HG02938 (cell line): ENCODE results near the gene ASPSCR1.

ENCODE experiments used
- ATAC-seq: cut with Tn5 transposase; IDR thresholded peaks from one replicate; pipeline ENCODE4 v1.9.1; 2021; ENCODE audit warnings: mild to moderate bottlenecking, moderate library complexity; ENCODE audit not compliant: unreplicated experiment

The ASPSCR1 gene

GRCh38 chr17:81998691-81999438 lies 21.4 kb downstream of the ASPSCR1 start:
- ATAC-seq, result no peak

- ATAC-seq, result no peak
These were observed 22.2 kb downstream of the ASPSCR1 start for GRCh38 chr17:81999587-81999975.

DNA sequence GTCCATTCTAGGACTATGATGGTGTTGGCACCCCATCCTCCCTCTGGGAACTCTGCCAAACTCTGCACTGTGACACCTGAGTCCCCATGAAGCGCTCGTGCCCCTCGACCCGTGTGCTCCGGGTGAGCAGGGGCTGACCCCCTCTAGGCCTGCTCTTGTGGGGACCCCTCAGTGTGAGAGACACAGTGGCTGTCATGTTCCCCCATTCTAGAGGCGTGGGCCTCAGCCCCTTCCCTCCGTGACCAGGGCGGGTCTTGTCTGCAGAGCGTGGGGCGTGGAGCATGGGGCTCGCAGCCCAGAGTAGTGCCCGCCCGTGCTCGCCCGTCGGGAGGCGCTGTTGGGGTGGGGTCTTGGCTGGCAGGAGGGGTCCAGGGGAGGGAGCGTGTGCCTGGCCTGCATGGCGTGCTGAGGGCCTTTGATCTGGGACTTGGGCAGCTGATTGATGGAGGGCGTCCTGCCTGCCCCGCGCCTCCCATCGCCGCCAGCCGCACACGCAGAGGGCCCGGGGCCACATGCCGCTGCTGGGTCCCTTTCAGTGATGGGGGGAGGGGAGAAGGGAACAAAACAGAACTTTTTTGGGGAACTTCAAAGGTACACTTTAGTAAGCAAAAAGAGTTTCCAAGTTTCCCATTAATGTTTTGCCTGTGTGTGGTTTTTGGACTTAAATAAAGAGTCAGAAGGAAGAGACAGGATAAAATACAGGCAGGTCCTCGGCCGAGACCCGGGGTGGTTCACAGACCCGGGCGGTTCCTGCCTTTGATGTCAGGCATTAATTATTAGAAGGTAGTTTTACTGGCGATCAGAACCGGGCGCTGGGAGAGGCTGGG lies 22.8 kb downstream of the ASPSCR1 start:
- ATAC-seq, result no peak

GRCh38 chr17:82000803-82001570 lies 23.6 kb downstream of the ASPSCR1 start:
- no peak for ATAC-seq

- ATAC-seq, result no peak
These were observed 24.2 kb downstream of the ASPSCR1 start for GRCh38 chr17:82001571-82002056.

DNA sequence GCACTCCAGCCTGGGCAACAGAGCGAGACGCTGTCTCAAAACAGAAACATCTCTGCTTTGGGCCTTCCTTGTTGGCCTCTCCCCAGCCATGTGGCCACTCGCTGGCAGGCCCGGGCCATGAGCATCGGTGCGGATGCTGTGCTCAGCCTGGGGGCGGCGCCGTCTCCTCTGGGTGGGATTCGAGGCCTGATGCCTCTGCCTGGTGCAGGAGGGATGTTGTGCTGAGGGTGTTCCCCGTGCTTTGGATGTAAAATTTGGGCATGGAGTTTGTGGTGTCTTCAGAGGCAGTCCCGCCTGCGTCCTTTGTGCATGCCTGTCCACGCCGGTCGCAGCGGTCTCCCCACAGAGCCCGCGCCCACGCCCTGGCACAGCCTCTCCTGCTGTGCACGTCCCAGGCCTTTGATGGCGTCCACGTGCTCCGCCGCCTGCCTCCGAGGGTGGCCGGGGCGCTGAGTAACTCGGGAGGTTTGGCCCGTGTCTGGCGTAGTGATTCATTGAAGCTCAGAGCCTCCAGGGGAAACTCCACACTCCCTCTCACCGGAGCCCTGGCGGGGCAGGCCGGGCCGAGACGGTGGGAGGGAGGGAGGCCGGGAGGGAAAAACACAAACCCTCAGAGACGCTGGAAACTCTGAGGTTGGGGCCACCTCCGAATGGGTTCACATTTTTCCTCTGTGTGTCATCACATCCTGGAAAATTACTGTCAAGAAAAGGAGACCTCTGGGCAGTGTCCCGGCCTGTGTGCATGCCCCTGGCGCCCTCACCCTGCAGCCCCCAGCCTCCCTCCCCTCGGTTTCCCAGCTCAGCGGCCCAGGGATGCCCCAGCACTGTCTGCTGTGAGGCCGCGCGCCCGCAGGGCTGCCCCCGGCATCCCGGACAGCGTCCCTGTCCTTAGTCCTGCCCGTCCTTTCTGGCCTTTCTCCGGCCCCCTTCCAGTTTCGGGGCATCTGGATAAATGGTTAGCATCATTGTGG lies 26.3 kb downstream of the ASPSCR1 start:
- ATAC-seq, result no peak

DNA sequence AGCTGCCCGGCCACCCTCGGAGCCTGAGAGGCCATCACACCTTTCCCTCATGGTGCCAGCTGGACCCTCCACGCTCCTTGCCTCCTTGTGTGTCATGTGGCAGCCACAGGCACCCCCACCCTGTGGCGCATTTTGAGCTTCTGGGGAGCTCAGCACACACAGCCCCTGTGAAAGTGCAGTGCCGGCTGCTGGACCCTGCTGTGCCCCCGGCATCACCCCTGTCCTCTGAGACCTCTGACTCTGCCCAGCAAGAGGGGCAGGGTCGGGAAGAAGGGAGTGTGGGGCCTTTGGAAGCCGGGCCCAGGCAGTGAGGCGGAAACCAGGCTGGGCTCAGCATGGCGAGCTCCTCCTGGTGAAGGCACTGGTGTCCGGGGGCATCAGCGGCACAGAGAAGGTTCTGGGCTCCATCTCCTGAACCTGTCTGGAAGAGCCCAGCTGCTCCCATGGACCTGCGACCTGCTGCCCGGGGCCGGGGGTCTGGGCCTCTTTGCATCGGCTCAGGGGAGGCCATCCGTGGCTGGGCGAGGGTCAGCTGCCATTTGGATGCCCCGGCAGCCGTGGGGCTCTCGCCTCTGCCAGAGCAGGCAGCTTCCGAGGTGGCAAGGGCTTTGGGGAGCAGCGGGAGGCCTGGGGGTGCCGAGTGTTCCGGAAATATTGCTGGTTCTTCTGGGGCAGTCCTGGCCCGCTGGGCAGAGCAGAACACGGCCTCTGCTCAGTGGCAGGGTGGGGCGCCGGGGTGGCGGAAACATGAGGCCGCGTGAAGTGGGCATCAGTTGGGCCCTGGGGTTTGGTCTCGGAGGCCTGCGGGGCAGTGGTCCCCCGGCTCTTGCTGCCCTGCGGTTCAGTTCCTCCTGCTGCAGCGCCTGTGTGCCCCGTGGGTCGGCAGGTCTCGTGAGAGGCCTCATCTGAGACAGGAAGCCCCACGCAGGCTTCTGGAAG lies 27.4 kb downstream of the ASPSCR1 start:
- no peak for ATAC-seq

DNA sequence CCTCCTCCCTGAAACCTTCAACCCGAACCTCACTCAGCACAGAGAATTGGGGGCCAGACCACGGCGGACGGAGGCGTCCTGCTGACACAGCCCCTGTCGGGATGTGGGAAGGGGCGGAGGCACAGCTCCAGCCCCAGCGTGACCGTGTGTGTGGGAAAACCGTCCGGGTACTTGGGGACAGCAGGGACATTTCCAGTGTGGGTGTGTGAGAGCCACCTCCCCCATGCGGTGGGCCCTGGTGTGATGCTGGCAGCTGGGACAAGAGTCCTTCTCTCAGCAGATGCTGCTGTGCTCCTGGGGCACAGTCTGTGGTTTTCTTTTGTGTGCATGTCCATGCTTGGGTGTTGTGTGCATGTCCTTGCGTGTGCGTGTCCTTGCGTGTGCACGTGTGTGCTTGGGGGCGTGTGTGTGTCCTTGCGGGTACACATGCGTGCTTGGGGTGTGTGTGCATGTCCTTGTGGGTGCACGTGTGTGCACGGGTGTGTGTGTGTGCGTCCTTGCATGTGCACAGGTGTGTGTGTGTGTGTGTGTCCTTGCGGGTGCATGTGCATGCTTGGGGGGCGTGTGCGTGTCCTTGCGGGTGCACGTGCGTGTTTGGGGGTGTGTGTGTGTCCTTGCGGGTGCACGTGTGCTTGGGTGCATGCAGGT lies 28.4 kb downstream of the ASPSCR1 start:
- no peak for ATAC-seq

- ATAC-seq, result no peak
These were observed 29.2 kb downstream of the ASPSCR1 start for GRCh38 chr17:82006468-82007227.

- ATAC-seq, result no peak
These were observed 29.7 kb downstream of the ASPSCR1 start for GRCh38 chr17:82007228-82007494.

GRCh38 chr17:82007495-82008257 lies 30.2 kb downstream of the ASPSCR1 start:
- no peak for ATAC-seq

DNA sequence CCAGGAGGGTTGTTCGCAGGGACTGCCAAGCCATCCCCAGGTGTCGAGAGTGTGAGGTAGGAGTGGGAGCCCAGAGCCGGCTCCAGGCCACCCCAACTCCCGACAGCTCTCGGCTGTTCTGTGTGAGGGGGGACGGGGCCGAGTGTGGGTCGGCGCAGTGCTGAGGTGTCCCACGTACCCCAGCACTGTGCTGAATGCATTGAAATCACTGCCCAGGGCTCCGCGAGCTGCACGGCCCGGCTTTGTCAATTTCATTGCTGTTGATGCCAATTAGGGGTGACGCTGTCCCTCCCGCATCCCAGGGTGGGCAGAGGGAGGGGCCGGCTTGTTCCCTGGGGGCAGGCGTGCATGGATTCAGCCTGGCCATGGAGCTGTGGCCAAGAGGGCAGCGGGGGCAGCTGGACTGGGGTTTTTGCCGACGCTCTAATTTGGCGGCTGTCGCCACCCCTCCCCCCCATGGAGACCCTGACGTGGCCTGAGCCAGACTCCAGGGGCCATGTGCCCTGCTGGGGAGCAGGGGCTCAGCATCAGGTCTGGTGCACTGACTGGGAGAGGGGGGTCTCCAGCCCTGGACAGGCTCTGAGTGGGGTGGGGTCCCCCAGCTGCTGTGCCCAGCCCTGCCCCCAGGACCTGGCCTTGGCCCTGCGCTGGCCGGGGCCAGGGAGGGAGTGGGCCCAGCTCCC lies 31.0 kb downstream of the ASPSCR1 start:
- ATAC-seq, result no peak

DNA sequence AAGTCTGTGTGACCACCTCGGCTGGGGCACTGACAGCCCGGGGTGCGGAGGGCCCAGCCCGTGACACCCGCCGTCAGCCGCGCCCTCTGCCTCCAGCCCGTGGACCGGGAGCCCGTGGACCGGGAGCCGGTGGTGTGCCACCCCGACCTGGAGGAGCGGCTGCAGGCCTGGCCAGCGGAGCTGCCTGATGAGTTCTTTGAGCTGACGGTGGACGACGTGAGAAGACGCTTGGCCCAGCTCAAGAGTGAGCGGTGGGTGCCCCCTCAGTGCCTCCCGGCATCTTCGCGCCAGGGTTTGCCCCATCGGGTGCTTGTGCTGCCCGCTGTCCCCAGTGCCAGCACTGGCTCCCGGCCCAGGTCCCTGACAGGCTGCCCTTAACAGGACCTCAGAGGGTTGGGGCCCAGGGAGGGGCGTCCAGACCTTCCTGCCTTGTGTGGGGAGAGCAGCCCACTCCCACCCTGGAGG lies 31.5 kb downstream of the ASPSCR1 start:
- ATAC-seq, result no peak

DNA sequence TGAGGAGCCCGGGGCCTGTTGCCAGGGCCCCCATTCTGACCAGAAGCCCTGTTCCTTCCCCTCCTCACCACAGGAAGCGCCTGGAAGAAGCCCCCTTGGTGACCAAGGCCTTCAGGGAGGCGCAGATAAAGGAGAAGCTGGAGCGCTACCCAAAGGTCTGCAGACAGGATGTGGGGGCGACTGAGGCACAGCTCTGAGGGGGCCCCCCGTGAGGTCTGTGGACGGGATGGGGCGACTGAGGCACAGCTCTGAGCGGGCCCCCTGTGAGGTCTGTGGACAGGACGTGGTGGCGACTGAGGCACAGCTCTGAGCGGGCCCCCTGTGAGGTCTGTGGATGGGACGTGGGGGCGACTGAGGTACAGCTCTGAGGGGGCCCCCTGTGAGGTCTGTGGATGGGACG lies 32.0 kb downstream of the ASPSCR1 start:
- ATAC-seq, result no peak

DNA sequence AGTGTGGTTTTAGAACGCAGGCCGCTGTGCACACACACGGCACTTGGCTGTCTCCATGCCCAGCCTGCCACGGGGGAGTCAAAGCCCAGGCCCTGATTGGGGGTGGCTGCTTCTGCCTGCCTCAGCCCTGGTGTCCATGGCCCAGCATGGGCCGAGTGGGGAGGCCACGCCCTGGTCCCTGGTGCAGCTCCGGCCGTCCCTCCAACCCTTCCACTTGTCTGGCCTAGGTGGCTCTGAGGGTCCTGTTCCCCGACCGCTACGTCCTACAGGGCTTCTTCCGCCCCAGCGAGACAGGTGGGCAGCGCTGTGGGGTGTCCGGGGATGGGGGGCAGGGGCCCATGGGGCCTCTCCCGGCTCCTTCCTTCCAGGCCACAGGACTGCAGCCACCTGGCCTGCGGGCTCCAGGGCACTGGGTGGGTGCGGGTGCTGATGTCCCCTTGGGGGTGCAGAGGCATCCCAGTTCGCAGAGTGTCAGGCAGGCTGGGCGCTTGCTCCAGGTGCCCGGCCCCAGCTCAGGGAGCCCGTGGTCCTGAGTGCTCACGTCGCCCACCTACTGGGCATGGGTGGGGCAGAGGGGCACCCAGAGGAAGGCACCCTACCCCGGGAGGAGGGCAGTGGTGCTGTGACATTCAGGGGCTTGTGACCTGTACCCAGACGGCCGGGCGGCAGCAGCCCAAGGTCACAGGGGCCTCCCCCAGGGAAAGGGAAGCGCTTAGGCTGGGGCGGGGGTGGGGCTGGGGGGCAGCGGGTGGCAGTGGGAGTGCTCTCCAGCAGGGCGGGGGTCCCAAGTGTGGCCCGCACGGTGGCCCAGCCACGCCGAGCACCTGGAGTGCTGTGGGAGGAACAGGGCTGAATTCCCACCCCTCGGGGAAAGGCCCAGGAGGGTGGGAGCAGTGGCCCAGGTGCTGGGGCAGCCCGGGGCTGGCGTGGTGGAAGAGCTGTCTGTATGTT lies 33.4 kb downstream of the ASPSCR1 start:
- ATAC-seq, result no peak
